Peyer's patch (tissue), 4 donors: ENCODE measurements around the gene ATAD3C.

ENCODE experiments used
- CTCF ChIP-seq, 6 experiments: fragments of 450-650 bp in 4 of 6; fragments of 200-600 bp in 2 of 6; sonication (generic) in 1 of 6; IDR thresholded peaks; one replicate each; pipeline ENCODE4 v1.5.1; 2017 to 2019; ENCODE audit warnings: antibody characterized with exemption in 6 of 6, mild to moderate bottlenecking in 3 of 6, moderate library complexity in 1 of 6
- POLR2A ChIP-seq, 2 donors: fragments of 450-650 bp; IDR thresholded peaks; one replicate each; pipeline ENCODE4 v1.5.1; 2017; ENCODE audit warnings: antibody characterized with exemption in 2 of 2, mild to moderate bottlenecking in 2 of 2, moderate library complexity in 2 of 2

GRCh38 chr1:1421907-1422464, 27.5 kb upstream of the ATAD3C start:
- TF ChIP-seq CTCF (IDR thresholded peaks at IDR 0.05) (no peak), POLR2A (IDR thresholded peaks at IDR 0.05) (no peak)
